Superior temporal gyrus (tissue), 1 donor: ENCODE results near the gene ITGAV.

Source experiments
- DNase-seq: peaks from one replicate; pipeline ENCODE4 v3.0.0-alpha.2; 2016; ENCODE audit errors: extremely low spot score

Gene ITGAV

DNA sequence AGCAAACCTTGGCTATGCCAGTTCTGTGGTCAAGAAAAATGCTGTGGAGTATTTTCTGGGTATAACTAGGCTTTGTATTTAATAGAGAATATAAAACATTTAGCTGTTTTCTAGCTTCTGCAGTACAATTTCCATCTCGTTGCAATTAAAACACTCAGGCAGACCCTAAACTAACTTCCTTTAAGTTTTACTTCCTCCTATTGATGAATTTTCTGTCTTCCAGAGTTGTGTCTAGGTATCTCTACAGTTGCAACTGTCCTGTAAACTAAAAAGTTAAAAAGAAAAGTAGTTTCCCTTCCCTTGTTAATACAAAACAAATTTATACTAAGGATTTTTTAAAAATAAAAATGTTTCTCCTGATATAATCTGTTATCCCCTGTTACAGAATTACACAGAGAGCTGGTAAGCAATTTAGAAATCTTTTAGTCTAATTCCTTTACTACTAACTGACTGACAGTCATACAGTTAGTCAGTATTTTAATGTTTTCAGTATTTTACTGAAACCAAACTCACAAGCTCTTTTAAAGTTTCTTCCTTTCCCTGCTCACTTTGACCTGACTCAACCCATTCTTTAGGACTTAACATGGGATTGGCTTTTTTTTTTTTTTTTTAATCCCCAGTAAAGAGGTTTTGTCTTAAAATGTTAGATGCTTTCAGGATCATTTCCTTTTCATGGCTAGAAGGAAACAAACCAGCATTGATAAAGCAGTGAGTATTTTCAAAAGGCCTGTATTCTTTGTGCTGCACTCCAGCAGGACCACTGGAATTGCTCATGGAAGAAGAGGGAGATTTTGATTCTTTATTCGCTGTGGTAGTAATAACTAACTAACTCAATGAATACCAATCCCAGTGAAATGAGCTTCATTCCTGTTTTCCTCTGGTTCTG is 22.9 kb downstream of the ITGAV start:
- peak; percentile 46 for DNase-seq

DNA sequence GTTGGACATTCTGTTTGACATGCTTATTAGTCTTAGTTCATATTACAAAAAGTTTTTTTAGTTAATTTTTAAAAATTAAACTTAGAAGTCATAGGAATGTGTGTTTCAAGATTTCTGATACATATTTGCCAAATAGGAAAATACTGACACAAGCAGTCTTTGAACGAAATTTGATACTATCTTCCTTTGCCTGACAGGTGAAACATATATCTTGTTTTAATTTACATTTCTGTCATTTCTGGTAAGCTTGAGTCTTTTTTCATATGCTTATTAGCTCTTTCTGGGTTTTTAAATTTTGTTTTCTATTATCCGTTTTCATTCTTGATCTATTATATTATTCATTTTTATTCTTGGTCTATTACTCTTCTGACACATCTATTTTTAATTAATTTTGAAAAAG is 24.5 kb downstream of the ITGAV start:
- DNase-seq = no peak

DNA sequence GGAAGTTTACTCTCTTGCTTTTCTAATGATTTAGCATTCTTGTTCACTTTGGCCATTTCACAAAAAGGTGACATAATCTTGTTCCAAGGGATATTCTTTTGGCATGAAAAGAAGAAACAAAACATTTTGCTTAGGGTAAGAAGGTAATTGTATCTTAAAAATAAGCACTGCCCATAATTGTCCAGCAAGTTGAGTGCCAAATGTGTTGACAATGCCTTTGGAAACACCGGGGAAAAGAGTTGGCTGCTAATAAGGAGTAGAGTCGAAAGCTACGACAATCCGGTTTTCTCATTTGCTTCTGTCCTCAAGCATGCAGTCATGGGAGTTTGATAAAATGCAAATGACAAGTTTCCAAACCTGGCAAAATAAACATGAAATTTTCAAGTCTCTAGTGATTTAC is 27.3 kb downstream of the ITGAV start:
- no peak for DNase-seq

DNA sequence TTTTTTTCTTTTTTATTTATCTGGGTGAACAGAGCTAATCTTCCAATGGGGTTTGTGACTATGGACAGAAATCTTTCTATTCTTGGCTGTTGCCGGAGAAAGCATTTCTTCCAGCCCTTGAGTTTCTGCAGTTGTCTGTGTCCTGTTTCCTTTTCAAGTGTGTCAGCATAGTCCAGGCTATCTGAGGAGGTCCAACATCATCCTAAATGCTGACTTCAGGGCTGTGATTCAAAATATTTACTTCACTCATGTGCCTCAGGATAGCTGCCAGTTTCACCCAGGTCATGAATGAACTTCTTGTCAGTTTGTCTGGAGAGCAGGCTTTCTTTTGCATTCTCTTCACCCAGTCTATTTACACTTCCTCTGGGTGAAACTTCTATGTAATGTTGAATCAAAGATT is 27.9 kb downstream of the ITGAV start:
- DNase-seq = no peak

DNA sequence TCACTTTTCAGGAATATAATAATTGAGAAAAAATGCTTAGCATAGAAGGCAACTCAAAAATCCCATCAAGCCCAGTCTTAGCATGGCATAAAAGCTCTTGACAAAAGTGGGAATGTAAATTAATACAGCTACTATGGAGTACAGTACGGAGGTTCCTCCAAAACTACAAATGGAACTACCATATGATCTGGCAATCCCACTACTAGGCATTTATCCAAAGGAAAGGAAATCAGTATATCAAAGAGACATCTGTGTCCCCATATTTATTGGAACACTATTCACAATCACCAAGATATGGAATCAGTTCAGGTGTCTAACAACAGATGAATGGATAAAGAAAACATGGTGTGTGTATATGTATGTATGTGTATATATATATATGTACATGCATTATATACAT is 28.8 kb downstream of the ITGAV start:
- DNase-seq = no peak

DNA sequence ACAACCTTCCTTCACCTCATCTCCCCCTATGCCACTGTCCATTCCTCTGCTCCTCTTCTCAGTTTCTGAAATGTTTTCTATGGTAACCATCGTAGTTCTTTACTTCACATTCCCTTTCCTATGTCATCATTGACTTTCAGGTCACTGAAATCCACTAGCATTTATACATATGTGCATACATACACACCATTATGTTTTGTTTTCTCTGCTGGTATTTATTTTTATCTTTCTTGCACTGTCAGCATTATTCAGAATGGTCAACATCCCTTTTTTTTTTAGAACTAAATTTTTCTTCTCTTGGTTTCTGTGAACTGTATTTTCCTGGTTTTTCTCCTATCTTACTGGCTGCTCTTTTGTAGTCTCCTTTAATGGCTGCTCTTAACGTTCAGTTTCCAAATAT is 33.2 kb downstream of the ITGAV start:
- no peak for DNase-seq

DNA sequence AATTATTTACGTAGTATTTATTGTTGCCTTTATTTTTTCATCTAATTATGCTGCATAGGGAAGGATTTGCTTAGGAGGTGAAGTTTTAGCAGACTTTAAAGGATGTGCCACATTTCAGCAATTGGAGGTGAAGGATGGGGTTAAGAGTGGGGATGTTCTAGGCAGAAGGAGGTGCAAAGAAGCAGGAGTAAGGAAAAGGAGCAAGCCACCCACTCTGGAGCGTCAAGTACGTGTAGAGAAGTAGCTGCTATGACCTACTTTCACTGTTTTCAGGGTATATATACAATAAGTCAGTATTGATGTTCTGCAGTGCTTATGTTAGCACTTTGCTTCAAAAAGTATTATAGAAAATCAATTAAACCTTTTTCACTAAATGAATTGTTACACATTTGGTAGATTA is 34.4 kb downstream of the ITGAV start:
- DNase-seq = no peak

DNA sequence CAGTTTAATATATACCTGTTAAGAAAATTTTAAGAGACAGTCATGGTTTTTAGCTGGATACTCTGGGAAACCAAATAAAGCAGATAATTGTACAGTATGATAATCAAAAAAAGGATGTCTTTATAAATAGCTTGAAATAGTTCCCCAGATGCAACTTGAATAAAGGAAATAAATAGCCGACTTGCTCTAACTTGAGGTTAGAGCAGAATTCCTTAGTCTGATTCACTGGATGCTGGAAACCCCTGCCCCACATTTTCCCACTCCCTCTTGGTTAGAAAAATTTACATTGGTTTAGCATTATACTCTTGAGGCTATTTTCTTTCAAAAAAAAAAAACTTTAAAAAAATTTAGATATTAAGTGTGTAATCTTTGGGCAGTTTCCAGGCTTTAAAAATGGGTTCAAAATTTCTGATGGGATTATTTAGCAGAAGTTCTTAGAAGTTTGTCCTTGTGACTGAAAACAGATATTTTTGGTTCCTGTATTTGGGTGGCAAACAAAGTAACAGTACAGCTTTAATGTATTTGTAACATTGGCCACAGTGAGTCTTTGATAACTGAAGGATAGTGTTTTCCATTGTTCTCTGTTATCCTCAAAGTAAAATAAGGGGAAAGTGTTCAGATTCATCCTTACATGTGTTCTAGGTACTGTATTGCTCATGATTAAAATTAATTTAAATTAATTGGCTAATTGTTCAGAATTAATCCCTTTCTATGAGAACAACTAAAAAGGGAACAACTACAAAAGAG is 39.6 kb downstream of the ITGAV start:
- DNase-seq = no peak

DNA sequence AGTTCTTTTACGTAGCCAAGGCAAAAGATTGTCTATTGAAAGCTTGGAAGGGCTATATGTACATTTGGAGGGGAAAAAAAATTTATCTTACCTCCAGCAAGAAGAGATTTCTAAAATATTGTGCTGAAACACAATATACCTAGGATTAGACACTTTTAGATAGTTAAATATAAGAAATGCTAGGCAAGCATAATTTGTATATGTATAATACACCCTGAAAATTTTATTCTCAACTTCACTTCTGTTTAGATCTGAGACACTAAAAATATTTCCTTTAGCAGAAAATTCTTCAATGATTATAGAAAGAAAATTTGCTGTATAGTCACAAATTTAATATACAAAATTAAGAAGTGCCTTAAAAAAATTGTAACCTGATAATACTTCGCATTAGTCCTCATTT is 42.6 kb downstream of the ITGAV start:
- no peak for DNase-seq

DNA sequence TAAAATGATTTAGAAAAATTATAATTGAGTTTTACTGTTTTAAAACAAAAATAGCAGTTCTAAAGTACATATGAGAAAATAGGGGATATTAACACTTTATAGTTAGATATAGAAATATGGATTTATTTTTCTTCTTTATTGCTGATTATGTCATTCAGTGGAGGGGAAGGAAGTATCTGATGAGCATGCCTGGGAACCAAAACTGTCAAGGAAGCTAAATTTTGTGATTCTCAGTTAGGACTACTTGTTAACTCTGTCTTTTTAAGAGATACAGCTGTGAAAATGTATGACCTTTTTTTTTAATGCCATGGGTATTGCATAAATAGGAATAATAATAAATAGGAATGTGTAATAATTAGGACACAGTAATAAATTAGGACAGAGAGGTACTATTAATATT is 44.8 kb downstream of the ITGAV start:
- DNase-seq = no peak

DNA sequence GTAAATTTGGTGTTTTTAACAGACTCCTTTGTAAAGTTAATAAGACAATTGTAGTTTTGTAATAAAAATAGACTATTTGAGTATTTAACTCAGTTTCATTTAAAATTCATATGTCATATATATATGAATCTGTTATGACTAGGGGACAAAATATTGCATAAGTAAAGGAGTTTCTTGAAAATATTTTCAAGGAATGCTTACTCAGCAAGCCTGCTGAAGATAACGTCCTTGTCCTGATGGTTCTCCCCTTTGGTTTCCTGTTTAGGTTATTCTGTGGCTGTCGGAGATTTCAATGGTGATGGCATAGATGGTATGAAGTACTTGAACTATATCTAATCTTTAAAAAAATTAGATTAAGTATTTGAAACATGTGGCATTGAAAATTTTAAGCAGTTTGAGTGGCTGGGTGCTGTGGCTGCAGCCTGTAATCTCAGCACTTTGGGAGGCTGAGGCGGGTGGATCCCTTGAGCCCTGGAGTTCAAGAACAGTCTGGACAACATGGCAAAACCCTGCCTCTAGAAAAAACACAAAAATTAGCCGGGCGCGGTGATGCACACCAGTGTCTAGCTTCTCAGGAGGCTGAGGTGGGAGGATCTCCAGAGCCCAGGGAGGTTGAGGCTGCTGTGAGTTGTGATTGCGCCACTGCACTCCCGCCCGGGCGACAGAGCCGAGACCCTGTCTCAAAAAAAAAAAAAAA is 47.1 kb downstream of the ITGAV start:
- DNase-seq = no peak

DNA sequence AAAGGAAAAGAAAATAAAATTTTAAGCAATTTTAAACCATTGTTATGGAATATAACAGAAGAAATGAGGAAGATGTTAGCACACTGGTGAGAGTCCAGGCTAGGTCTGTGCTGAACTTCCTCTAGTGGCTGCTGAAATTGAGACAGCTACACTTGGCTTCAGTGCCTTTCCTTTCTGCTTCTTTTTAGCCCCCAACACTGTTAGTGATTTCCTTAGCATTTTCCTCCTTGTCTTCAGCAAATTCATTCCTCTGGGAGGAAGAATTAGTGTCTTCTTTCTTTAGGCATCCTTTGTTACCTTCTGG is 47.6 kb downstream of the ITGAV start:
- DNase-seq = no peak

DNA sequence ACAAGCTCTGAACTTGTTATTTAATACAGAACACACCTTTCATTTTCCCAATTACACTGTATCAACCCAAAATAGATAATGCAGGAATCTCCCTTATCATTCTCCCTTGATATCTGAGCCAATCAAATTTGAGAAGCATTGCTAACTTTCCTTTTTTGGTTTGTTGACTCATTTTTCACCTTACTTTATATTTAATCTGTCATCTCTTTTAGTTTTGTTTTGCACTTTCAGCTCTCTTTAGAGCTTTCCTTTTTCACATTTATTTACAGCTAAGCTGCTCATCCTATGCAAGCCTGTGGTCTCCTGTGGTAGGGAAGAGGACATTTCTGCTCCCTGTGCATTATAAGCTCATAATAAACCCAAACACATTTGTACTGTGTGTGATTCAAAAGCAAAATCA is 50.1 kb downstream of the ITGAV start:
- DNase-seq = no peak

DNA sequence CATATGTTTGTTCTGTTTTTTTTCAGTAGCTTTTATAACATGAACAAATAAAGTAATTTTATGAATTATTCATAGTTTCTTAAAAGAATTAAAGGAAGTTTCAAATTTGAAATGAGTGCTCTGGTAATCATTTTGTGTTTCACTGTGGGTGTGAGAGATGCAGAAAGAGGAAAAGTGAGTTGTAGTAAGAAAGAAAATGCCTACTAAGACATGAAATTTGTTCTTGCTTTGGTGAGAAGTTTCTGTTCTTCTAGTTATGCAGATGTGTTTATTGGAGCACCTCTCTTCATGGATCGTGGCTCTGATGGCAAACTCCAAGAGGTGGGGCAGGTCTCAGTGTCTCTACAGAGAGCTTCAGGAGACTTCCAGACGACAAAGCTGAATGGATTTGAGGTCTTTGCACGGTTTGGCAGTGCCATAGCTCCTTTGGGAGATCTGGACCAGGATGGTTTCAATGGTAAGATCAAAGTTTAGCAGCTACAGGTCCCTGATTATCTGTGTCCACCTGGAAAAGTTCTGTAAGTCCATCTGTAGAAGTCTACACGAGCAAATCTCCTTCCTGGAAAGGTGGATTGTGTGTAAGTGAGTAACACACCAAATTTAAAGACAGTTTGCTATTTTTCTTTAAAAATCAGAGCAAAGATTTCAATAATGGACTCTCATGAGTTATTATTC is 51.4 kb downstream of the ITGAV start:
- no peak for DNase-seq

DNA sequence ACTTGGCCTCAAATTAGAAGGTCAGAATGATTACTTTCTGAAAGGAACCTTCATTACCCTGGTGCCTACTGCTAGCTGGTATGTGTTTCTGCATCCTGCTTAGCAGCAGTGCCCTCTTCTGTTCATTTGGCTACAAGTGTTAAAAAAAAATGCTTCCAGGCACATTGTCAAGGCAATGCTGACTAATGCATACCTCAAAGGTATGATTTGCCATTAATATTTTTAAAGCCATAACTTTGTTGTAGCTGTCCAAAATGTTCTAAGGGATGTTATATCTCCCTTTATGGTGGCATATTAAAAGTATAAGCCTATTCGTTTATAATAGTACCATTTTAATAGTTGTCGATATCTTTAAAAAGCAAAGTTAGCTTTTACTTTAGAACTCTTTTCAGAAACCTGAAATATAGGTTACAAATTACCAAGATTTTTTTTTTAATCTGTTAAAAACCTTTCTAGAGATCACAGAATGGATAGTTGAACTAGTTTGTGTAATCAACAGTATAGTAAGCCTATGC is 52.0 kb downstream of the ITGAV start:
- DNase-seq = peak; percentile 86

DNA sequence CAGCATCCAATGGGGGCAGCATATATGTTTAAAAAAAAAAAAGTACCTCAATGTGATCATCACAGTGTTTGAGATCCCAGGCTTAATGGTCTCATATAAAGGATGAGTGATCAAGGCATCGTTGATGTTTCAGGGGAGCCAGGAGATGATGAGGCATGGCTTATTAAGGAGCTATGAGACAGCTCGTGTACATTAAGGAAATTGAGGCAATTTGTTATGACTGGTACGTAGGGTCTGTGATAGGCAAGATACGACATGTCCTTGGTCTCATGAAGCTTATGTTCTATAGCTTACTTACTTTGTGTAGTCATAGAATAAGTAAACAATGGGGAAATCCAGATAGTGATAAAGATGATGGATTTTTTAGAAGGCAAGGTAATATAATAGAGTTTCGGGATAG is 54.9 kb downstream of the ITGAV start:
- DNase-seq = no peak

DNA sequence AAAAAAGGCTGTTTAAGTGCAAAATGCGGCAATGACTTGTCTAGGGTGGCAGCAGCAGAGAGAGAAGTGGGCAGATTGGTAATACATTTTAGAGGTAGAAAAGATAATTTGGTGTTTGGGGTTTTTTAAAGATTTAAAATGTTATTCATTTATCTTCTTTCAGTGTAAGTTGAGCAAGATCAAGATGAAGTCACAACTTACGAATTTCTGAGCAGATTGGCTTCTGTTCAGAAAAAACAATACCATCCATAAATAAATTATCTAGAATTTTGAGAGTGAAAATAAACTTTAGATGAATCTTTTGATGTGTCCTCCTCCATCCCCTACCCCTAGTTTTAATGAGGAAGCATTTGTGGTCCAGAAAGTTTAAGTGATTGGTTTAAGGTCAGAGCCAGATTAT is 56.1 kb downstream of the ITGAV start:
- no peak for DNase-seq

DNA sequence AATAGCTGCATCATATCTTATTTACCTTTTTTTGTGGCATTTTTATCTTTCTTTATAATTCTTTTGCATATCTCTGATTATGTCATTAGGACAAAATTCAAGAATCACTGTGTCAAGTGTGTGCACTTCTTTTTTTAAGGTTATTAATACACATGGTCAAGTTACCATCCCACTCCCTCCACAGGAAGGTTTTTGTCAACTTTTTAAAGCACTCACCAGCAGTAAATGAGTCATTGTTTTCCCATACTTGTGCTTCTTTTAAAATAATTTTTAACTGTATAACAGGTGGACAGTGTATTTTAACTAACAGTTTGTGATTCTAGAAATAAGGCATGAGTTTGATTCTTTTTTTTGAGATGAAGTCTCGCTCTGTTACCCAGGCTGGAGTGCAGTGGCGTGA is 58.3 kb downstream of the ITGAV start:
- no peak for DNase-seq

DNA sequence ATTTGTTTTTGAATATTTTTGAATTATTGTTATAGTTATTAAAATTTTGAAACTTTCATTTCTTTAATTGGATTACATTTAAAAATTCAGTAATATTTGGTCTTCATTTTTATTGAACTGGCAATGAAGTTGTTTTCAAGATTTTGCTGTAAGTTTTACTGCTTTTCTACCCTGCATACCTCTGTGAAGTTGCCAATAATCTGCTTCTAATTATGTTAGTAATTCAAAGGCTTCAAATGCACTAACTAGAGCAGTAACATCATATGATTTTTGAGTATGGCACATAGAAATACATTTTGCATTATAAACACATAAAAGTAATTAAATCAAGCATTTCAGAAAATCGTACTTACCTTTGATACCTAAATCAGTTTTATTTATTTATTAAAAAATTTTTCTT is 63.7 kb downstream of the ITGAV start:
- DNase-seq = no peak

DNA sequence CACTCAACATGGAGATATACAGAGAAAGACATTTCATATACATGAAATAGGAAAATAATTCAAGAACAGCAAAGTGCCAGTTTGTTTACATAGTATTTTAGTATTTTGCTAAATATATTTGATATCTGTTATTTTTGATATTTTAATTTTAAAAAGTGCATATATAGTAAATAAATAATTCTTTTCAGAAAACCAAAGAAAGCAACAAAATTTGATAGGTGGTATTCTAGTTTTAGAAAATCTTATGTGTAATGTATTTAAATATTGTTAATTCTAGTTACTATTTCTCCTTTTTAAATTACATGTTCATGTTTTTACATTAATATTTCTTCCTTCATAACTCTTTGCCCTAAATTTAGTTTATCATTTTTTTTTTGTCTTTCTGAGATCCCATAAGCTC is 69.5 kb downstream of the ITGAV start:
- DNase-seq = no peak

DNA sequence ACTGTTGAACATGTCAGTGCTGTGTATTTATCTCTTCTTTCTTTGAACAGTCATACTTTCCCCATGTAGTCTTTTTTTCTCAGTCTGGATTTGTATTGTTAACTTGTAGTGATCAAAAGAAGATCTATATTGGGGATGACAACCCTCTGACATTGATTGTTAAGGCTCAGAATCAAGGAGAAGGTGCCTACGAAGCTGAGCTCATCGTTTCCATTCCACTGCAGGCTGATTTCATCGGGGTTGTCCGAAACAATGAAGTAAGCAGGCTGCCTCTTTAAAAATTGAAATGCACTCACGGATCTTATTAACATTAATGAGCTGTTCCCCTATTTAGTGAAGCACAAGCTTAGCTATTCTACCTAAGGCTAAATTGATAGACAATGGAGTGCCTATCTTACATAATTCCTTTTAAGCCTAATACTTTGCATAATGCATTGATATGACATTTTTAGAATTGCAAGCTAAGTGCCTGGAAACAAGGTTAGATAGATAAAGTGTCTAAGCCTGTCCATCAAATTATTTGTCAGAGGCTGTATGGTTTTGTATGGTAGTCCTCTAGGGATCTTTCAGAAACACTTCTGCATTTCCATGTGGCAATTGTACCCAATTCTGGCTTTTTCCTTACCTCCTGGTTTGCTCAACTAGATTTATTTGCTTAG is 74.7 kb downstream of the ITGAV start:
- no peak for DNase-seq

DNA sequence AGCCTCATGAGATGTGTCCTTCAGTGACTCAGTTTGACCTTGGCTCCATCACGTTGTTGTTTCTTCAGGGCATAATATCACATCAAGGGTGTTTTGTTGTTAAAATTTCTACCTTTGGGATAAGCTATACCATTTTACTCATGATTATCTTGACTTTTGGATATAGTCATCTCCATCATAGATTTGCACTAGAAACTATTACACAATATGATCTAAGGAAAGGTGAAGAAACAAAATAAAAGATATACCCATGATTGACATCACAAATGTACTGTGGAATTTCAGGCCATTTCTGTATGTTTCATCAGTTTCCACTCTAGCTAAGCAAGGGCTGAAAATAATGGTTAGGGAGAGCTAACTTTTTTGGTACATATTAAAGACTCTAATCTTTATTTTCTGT is 79.3 kb downstream of the ITGAV start:
- no peak for DNase-seq
